Panc1 (cell line): ENCODE measurements around the gene TAF9B.

Experiments used
- CTCF ChIP-seq: fragments of 450-650 bp; IDR thresholded peaks from 2 replicates; pipeline ENCODE4 v1.5.1; 2017; ENCODE audit warnings: mild to moderate bottlenecking
- POLR2AphosphoS5 ChIP-seq: IDR thresholded peaks from 2 replicates; pipeline ENCODE4 v1.6.1; 2012; ENCODE audit warnings: mild to moderate bottlenecking, low read depth, low read length, moderate library complexity

- TF ChIP-seq CTCF, result no peak
- no peak for TF ChIP-seq POLR2AphosphoS5
Measured at GRCh38 chrX:78131117-78131516, 8.3 kb downstream of the TAF9B start.
